GM12892 (cell line): ENCODE data around the gene BDH1.

ENCODE experiments used
- POLR2A ChIP-seq: IDR thresholded peaks from 2 replicates; pipeline ENCODE4 v1.6.1; 2011; ENCODE audit warnings: low read depth, low read length, control low read depth
- POLR2AphosphoS5 ChIP-seq: IDR thresholded peaks from 2 replicates; pipeline ENCODE4 v1.6.1; 2011; ENCODE audit warnings: low read depth, low read length, control low read depth

DNA sequence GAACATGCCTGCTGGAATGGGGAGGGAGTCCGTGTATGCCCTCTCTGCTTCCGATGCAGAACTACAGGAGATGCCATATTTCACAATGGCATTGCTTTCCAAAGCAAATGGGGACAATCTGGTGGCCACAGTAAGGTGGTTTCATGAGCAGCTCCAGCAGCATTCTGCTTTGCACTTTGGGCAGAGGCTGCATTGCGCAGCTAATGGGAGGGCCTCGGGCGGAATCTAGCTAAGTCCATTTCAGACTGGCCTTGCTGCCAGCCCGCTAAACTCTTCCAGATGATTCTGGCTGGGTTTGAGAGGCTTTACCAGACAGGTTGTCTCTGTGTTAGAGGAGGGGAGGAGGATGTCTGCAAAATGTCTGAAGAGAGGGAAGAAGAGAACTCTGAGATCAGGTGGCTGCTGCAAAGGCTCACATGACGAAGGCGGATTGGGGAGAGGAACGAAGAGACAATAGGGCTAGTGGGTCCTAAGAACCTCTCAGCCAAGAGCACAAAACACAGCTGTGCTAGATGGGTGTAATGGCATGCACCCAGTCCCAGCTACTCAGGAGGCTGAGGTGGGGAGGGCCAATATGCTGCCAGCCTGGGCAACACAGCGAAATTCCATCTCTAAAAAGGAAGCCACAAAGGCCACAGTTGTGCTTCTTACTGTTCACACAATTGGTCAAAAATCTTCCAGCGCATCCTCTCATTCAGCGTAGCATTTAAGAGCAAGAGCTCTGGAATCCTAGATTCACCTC, 63.7 kb downstream of the BDH1 start:
- TF ChIP-seq POLR2A (no peak), POLR2AphosphoS5 (no peak)
